Mesenteric fat pad (tissue), 1 donor: Measurements from ENCODE around the gene POLR2L. TPM values are rescaled to one million over a fixed set of nuclear protein-coding genes. Genes with fewer than 3 reads are reported as not detected.

Experiments
- DNase-seq: peaks from one replicate; pipeline ENCODE4 v3.0.0-alpha.2; 2020; ENCODE audit warnings: low spot score
- total RNA-seq: library from RNA; stranded (reverse); fragmentation: NEBNext Ultra II Directional; extraction: Animal tissue kit (Norgen Biotek cat#: 25700); gene quantifications from one replicate; pipeline ENCODE4 v1.2.1, GENCODE V29; 2021
- donor health status: DM: yes; HTN: yes; CAD: no.

Gene POLR2L
- total RNA-seq, 1 donor from 2014 or later: 203 TPM

GRCh38 chr11:855796-856195, 13.5 kb upstream of the POLR2L start:
- no peak for DNase-seq

GRCh38 chr11:855330-855674, 13.0 kb upstream of the POLR2L start:
- no peak for DNase-seq

GRCh38 chr11:854601-855329, 12.4 kb upstream of the POLR2L start:
- no peak for DNase-seq

GRCh38 chr11:853682-854448, 11.5 kb upstream of the POLR2L start:
- DNase-seq: no peak

- DNase-seq: no peak
Measured at GRCh38 chr11:852762-853161, 10.4 kb upstream of the POLR2L start.

- DNase-seq: no peak
Measured at GRCh38 chr11:850775-851763, 8.7 kb upstream of the POLR2L start.

- DNase-seq: no peak
Measured at GRCh38 chr11:849951-850774, 7.8 kb upstream of the POLR2L start.

- DNase-seq: no peak
Measured at GRCh38 chr11:849104-849824, 6.9 kb upstream of the POLR2L start.

- DNase-seq: no peak
Measured at GRCh38 chr11:848380-848931, 6.1 kb upstream of the POLR2L start.

GRCh38 chr11:847876-848275, 5.5 kb upstream of the POLR2L start:
- no peak for DNase-seq

- DNase-seq: no peak
Measured at GRCh38 chr11:846496-847098, 4.3 kb upstream of the POLR2L start.

- DNase-seq: no peak
Measured at GRCh38 chr11:845872-846495, 3.7 kb upstream of the POLR2L start.

- peak; percentile 96 for DNase-seq
Measured at GRCh38 chr11:844693-845644, 2.6 kb upstream of the POLR2L start.

- DNase-seq: peak; percentile 97
Measured at GRCh38 chr11:843818-844692, 1.7 kb upstream of the POLR2L start.

- DNase-seq: no peak
Measured at GRCh38 chr11:843086-843734, 881 bp upstream of the POLR2L start.

- DNase-seq: no peak
Measured at GRCh38 chr11:841981-842369, 354 bp downstream of the POLR2L start.
